BJ (cell line): ENCODE results near the gene ZFAND3. TPM values are rescaled to one million over a fixed set of nuclear protein-coding genes. Genes with fewer than 3 reads are reported as not detected.

Experiments used
- CTCF ChIA-PET: fragments of 350-600 bp; formaldehyde crosslinking; extraction: SDS; loops from one replicate; lab custom pipeline; 2021; ENCODE audit warnings: antibody characterized with exemption, inconsistent platforms; lab: Yijun Ruan, JAX
- POLR2A ChIA-PET: fragments of 300-600 bp; sonication (Branson Sonifier 250); formaldehyde crosslinking; extraction: SDS; loops from one replicate; lab custom pipeline; 2021; ENCODE audit warnings: antibody characterized with exemption; lab: Charles Lee
- DNase-seq: peaks from one replicate; pipeline ENCODE4 v3.0.0-alpha.2; 2011; ENCODE audit warnings: low read depth
- H3K27me3 ChIP-seq: 2 replicates; pipeline ENCODE4 v1.6.0; 2011; ENCODE audit warnings: low read length; ENCODE audit not compliant: control insufficient read depth, insufficient read depth
- H3K36me3 ChIP-seq: 2 replicates; pipeline ENCODE4 v1.5.1; 2011; ENCODE audit warnings: low read length; ENCODE audit not compliant: control insufficient read depth, insufficient read depth
- H3K4me3 ChIP-seq: 2 replicates; pipeline ENCODE4 v1.5.1; 2011; ENCODE audit warnings: low read depth, mild to moderate bottlenecking, control low read depth, low read length
- polyA plus RNA-seq: library from polyadenylated mRNA; depleted of rRNA; stranded (reverse); fragments of >200 nt; gene quantifications from 2 replicates; pipeline ENCODE4 v1.2.3, GENCODE V29; 2011
- TF ChIP-seq, protein P1 (sequence below): IDR thresholded peaks from 2 replicates; pipeline ENCODE4 v1.5.1; 2011; ENCODE audit warnings: low read depth, mild to moderate bottlenecking, control low read depth, inconsistent platforms, low read length, moderate library complexity; ENCODE audit not compliant: insufficient read depth

ZFAND3 gene
- polyA plus RNA-seq, 1 experiment = 15.5 TPM

DNA sequence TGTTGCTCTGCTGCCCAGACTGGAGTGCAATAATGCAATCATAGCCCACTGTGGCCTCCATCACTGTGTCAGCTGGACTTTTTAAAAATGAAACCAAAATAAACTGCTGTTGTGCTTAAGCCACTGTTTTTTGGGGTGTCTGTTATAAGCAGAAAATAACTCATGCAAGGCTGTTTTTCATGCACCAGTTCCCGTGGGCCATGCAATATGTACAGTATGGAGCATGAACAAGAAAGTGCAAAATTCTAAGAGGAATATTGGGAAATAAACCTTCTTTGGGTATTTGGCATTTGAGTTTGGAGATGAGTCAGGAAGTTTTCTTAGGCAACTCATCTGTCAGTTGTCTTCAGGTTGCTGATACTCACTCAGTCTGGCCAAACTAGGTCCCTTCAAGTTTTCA, 14.9 kb upstream of the ZFAND3 start:
- CTCF ChIA-PET = interaction anchor here (1.0 kb wide), 1 partner anchor 13 kb away, joined by 3 read pairs; no protein-coding TSS in a partner anchor
- TF ChIP-seq, protein P1, sequence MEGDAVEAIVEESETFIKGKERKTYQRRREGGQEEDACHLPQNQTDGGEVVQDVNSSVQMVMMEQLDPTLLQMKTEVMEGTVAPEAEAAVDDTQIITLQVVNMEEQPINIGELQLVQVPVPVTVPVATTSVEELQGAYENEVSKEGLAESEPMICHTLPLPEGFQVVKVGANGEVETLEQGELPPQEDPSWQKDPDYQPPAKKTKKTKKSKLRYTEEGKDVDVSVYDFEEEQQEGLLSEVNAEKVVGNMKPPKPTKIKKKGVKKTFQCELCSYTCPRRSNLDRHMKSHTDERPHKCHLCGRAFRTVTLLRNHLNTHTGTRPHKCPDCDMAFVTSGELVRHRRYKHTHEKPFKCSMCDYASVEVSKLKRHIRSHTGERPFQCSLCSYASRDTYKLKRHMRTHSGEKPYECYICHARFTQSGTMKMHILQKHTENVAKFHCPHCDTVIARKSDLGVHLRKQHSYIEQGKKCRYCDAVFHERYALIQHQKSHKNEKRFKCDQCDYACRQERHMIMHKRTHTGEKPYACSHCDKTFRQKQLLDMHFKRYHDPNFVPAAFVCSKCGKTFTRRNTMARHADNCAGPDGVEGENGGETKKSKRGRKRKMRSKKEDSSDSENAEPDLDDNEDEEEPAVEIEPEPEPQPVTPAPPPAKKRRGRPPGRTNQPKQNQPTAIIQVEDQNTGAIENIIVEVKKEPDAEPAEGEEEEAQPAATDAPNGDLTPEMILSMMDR = no peak
- Histone ChIP-seq H3K4me3 (no peak overlapping the region), H3K36me3 (no peaks in the 10 kb centered on the region), H3K27me3 (peaks cover 5% of the 10 kb centered on the region)
- POLR2A ChIA-PET = no interaction called here
- no peak for DNase-seq

DNA sequence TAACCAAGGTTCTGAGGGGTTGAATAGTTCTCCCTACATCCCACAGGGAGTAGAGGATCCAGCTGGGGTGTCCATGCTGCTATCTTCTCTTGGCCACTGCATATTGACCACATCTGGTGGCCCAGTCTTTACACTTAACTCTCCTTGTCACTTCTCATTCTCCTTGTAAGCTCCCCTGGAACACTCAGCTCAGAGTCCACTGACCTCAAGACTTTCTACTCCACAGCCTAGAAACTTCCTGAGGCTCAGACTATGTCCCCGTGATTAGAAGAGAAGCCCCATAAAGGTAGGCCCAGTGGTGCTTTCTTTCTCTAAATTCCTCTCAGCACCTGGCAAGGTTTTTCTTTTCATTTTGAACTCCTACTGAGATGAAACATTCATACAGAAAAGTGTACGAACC, 13.3 kb upstream of the ZFAND3 start:
- Histone ChIP-seq H3K4me3 (no peak overlapping the region), H3K27me3 (no peaks in the 10 kb centered on the region; the same call in 1 of the 2 replicates), H3K36me3 (no peaks in the 10 kb centered on the region)
- POLR2A ChIA-PET = no interaction called here
- CTCF ChIA-PET = interaction anchor here (1.2 to 1.4 kb wide), 2 partner anchors 15 to 18 kb away, joined by 3 to 4 read pairs; no protein-coding TSS in a partner anchor
- TF ChIP-seq, protein P1 = no peak
- DNase-seq = no peak

DNA sequence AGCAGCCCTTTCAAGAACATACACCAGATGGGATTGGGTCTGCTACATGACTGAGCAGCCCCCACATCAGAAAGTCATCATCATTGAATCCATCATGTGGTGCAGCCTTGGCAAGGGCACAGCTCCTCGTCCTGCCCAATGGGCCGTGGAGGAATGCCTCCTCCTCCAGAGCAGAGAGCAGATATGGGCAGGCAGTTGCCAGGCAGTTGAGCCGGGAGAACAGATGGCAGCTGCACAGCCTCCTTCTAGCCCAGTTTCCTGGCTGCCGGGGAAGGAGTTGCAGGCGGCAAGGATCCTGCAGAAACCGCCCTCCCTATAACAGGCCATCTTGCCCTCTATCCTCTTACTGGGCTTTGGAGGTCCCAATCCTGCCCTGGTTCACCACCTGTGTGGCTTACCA, 11.9 kb upstream of the ZFAND3 start:
- no peak overlapping the region for H3K4me3 ChIP-seq
- no peak for DNase-seq
- POLR2A ChIA-PET = no interaction called here
- H3K36me3 ChIP-seq = no peaks in the 10 kb centered on the region
- CTCF ChIA-PET = no interaction called here
- TF ChIP-seq, protein P1 = peak; percentile 22; the same call in 1 of the 2 replicates
- no peaks in the 10 kb centered on the region; the same call in 1 of the 2 replicates for H3K27me3 ChIP-seq

DNA sequence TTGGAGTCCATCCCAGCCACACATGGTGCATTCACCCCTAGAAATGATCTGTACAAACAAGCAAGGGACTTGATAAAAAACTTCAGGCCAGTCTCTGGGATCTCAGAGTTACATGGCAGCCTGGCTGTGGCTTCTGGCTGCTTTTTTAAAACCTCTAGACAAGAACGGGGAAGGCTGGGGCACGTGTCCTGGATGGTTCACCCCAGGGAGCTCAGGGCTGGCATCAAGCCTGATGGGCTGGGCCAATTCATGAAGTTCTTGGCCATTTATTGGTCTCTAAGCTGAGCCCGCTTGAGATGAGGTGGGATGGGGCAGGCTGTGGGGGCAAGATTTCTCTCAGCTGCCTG, 10.4 kb upstream of the ZFAND3 start:
- ChIA-PET POLR2A (no interaction called here), CTCF (no interaction called here)
- H3K4me3 ChIP-seq = no peak overlapping the region
- no peaks in the 10 kb centered on the region; the same call in 1 of the 2 replicates for H3K27me3 ChIP-seq
- TF ChIP-seq, protein P1 = no peak
- H3K36me3 ChIP-seq = no peaks in the 10 kb centered on the region
- DNase-seq = no peak

DNA sequence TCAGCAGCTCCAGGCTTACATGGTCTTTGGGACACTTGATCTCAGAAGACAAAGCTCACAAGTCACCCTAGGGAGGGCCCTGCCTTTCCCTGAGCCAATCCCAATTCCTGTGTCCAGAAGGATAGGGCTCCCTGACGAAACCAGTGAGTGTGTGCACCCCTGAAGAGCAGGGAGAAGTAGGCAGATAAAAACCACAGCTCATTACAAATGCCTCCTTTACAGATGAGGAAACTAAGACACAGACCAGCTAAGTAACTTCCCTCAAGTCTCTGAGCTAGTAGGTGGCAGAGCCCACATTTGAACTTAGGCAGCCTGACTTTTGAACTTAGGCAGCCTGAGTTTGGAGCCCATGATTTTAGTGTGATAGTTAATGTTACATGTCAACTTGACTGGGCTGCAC, 6.7 kb upstream of the ZFAND3 start:
- TF ChIP-seq, protein P1 = no peak
- Histone ChIP-seq H3K36me3 (no peaks in the 10 kb centered on the region), H3K27me3 (peaks cover 2% of the 10 kb centered on the region; the same call in 1 of the 2 replicates), H3K4me3 (no peak overlapping the region)
- ChIA-PET POLR2A (no interaction called here), CTCF (interaction anchor here (1.5 to 1.9 kb wide), 2 partner anchors 15 to 22 kb away, joined by 5 to 6 read pairs; no protein-coding TSS in a partner anchor)
- no peak for DNase-seq
